GM12878 (cell line): ENCODE results near the gene SQOR. TPM values are rescaled to one million over a fixed set of nuclear protein-coding genes. Genes with fewer than 3 reads are reported as not detected.

Experiments
- ATAC-seq: fragments of 200-7000 bp; cut with Tn5 transposase; 3 replicates; pipeline ENCODE4 v1.9.1; 2020; ENCODE audit warnings: mild to moderate bottlenecking, moderate library complexity
- BruUV-seq: library from RNA; stranded (reverse); fragments of 400-500 nt; replicated peaks from 2 replicates; lab custom pipeline; 2021; lab: Mats Ljungman, UMichigan
- CTCF ChIA-PET: fragments of 300-600 bp; sonication (Branson Sonifier 250); formaldehyde crosslinking; extraction: SDS; loops from one replicate; lab custom pipeline; 2021; ENCODE audit warnings: inconsistent platforms; lab: Yijun Ruan, JAX
- POLR2A ChIA-PET: fragments of 350-600 bp; formaldehyde crosslinking; extraction: SDS; loops from one replicate; lab custom pipeline; 2021; ENCODE audit warnings: inconsistent platforms; lab: Charles Lee
- RAD21 ChIA-PET: fragments of 300-600 bp; sonication (Branson Sonifier 250); formaldehyde crosslinking; loops from one replicate; lab custom pipeline; 2023; ENCODE audit warnings: antibody characterized with exemption; ENCODE audit not compliant: unreplicated experiment; lab: Charles Lee
- SMC1A ChIA-PET: fragments of 300-600 bp; sonication (Branson Sonifier 250); formaldehyde crosslinking; loops from one replicate; lab custom pipeline; 2023; ENCODE audit not compliant: unreplicated experiment, uncharacterized antibody; lab: Charles Lee
- DNase-seq: peaks from one replicate; pipeline ENCODE4 v3.0.0-alpha.2; 2011; ENCODE audit warnings: low read depth, low spot score
- FAIRE-seq: peaks from 3 replicates; lab custom pipeline; 2011; peaks lifted over from hg19 to GRCh38; lab: Jason Lieb, UNC
- H2AFZ ChIP-seq: 2 replicates; pipeline ENCODE4 v1.6.0; 2011; ENCODE audit warnings: low read depth, low read length, control low read depth; ENCODE audit not compliant: control insufficient read depth
- H3K27ac ChIP-seq: 2 replicates; pipeline ENCODE4 v1.5.1; 2011; ENCODE audit warnings: control low read depth; ENCODE audit not compliant: control insufficient read depth, insufficient read depth
- H3K27me3 ChIP-seq, 2 experiments: replicated peaks in 1 of 2; 2 replicates each; pipeline versions ENCODE4 v1.6.0 to v1.6.1; 2011; ENCODE audit warnings: low read length in 1 of 2; ENCODE audit not compliant: control insufficient read depth in 2 of 2, insufficient read depth in 2 of 2
- H3K36me3 ChIP-seq, 2 experiments: 2 replicates each; pipeline ENCODE4 v1.5.1; 2011; ENCODE audit warnings: low read length in 1 of 2; ENCODE audit not compliant: control insufficient read depth in 2 of 2, insufficient read depth in 2 of 2
- H3K4me1 ChIP-seq: 2 replicates; pipeline ENCODE4 v1.6.1; 2011; ENCODE audit warnings: mild to moderate bottlenecking, low read length, moderate library complexity, mixed read lengths; ENCODE audit not compliant: control insufficient read depth, insufficient read depth
- H3K4me2 ChIP-seq: 2 replicates; pipeline ENCODE4 v1.6.0; 2011; ENCODE audit warnings: control low read depth; ENCODE audit not compliant: control insufficient read depth, insufficient read depth
- H3K4me3 ChIP-seq: fragments of 200-600 bp; sonication (generic); 2 replicates; pipeline ENCODE4 v1.5.1; 2016
- H3K79me2 ChIP-seq: 2 replicates; pipeline ENCODE4 v1.6.0; 2011; ENCODE audit warnings: low read length; ENCODE audit not compliant: control insufficient read depth, insufficient read depth
- H3K9ac ChIP-seq: 2 replicates; pipeline ENCODE4 v1.8.0; 2011; ENCODE audit warnings: low read length, control low read depth, mixed read lengths; ENCODE audit not compliant: control insufficient read depth, insufficient read depth
- H3K9me3 ChIP-seq: replicated peaks from 3 replicates; pipeline ENCODE4 v1.5.1; 2011; ENCODE audit warnings: mild to moderate bottlenecking, low read length; ENCODE audit not compliant: control insufficient read depth, insufficient read depth
- H4K20me1 ChIP-seq: 2 replicates; pipeline ENCODE4 v1.6.0; 2011; ENCODE audit not compliant: control insufficient read depth, insufficient read depth
- ATF2 ChIP-seq: IDR thresholded peaks from 2 replicates; pipeline ENCODE4 v1.6.1; 2012; ENCODE audit warnings: low read length, inconsistent platforms
- NFXL1 ChIP-seq: fragments of 450-650 bp; IDR thresholded peaks from 2 replicates; pipeline ENCODE4 v1.6.1; 2017; ENCODE audit warnings: antibody characterized with exemption, mild to moderate bottlenecking, borderline replicate concordance
- RBBP5 ChIP-seq: fragments of 200-600 bp; sonication (generic); conservative IDR thresholded peaks from 2 replicates; pipeline ENCODE4 v1.6.1; 2016
- SRF ChIP-seq, 2 experiments: IDR thresholded peaks; 2 replicates each; pipeline ENCODE4 v1.6.1; 2011; ENCODE audit warnings: low read depth in 2 of 2, low read length in 2 of 2, mild to moderate bottlenecking in 1 of 2, moderate library complexity in 1 of 2
- YY1 ChIP-seq: IDR thresholded peaks from 2 replicates; pipeline ENCODE4 v1.6.1; 2011; ENCODE audit warnings: low read depth, mild to moderate bottlenecking, low read length
- WGBS: methylation state at CpG from one replicate; pipeline ENCODE4 v1.1.6; 2016; ENCODE audit warnings: low lambda C conversion rate; ENCODE audit not compliant: insufficient replicate concordance, insufficient coverage; ENCODE audit errors: missing lambda C conversion rate; 5-methylcytosine and 5-hydroxymethylcytosine counted together
- in situ Hi-C: fragments of 300-500 bp; cut with MboI; formaldehyde crosslinking; loops from 9 replicates; pipeline ENCODE4 v1.14.3; 2018; ENCODE audit warnings: mixed read lengths
- intact Hi-C: fragments of 100-400 bp; cut with micrococcal nuclease; formaldehyde crosslinking; loops from one replicate; pipeline ENCODE4 v1.14.2; 2022; ENCODE audit not compliant: unreplicated experiment
- polyA plus RNA-seq, 11 experiments: library from polyadenylated mRNA; depleted of rRNA in 4 of 11; unstranded in 6 of 11; stranded (reverse) in 5 of 11; fragments of >200 nt; fragmentation: Nextera tagmentation in 4 of 11; fragmentation: Illumina TruSeq in 1 of 11; extraction: Ambion mirVana in 4 of 11; extraction: Trizol in 1 of 11; gene quantifications; 1 replicate in 1 of 11; 2 replicates in 10 of 11; pipeline versions ENCODE4 v1.2.1 to v1.2.3, GENCODE V29; 2011 to 2016; ENCODE audit warnings: inconsistent platforms in 2 of 11, missing spikeins in 2 of 11, low read depth in 1 of 11
- total RNA-seq, 4 experiments: library from RNA; depleted of rRNA in 3 of 4; stranded (reverse); fragments of >200 nt in 3 of 4; fragmentation: Illumina TruSeq in 1 of 4; extraction: Trizol in 1 of 4; gene quantifications; 2 replicates each; pipeline versions ENCODE4 v1.2.1 to v1.2.3, GENCODE V29; 2013 to 2021

Gene SQOR
- total and polyA plus RNA-seq, 10 of the 15 experiments (the other 5 are each of a cell fraction or from before 2014, with no cell fraction given), result 14.5 to 74.7 (median 44.2) TPM

- no peak for TF ChIP-seq ATF2
Observed at GRCh38 chr15:45670091-45670490, 35.3 kb downstream of the SQOR start (continued).

DNA sequence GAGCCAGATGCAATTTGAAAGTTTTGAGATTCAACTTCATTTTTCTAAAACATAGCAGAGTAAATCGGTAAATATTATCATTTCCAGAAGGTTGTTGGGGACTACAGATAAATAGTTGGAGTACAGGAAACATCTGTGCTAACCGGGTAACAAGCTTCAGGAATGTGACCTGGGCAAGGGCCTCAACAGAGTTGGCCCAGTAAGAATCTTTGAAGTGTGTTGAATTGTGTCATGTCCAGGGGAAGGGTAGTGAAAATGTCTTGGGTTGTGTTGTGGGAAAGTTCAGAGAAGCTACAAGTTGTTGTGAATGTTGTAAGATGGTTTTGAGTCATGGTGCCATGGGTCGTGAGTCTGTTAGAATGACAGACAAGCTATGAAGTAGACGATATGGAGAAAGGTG, 35.7 kb downstream of the SQOR start:
- TF ChIP-seq SRF (IDR thresholded peaks at IDR 0.05; ENCODE audit: low read depth in 2 of 2, low read length in 2 of 2), result no peak
- TF ChIP-seq RBBP5, result no peak
- TF ChIP-seq YY1, result no peak
- TF ChIP-seq NFXL1, result no peak
- Histone ChIP-seq H3K27me3 (no peaks in the 10 kb centered on the region), H2AFZ (no peak overlapping the region), H3K36me3 (peaks cover 4 to 5% of the 10 kb centered on the region in 2 experiments; a peak in 3 of 4 replicates), H3K9me3 (no peaks in the 10 kb centered on the region), H3K9ac (no peak overlapping the region), H3K79me2 (no peaks in the 10 kb centered on the region), H3K27ac (no peak overlapping the region), H3K4me3 (no peak overlapping the region), H4K20me1 (no peaks in the 10 kb centered on the region), H3K4me2 (no peak overlapping the region), H3K4me1 (no peaks in the 10 kb centered on the region)
- RAD21 ChIA-PET, result no interaction called here
- POLR2A ChIA-PET, result no interaction called here
- ATAC-seq, result no peak
- no TSS peak for BruUV-seq
- WGBS, result 58% methylated on average over 4 of the region's 4 CpGs
- CTCF ChIA-PET, result no interaction called here
- no peak for DNase-seq
- SMC1A ChIA-PET, result interaction anchor here (1.3 kb wide), 1 partner anchor 10 kb away, joined by 3 read pairs; no protein-coding TSS in a partner anchor
- no peak for FAIRE-seq
- in situ Hi-C loops (no loop called here), intact Hi-C loops (no loop called here)
